Effector memory CD8-positive, alpha-beta T cell (primary cell): Measurements from ENCODE around the gene CGNL1.

Source experiments
- ATAC-seq: fragments of 150-1000 bp; cut with Tn5 transposase; replicated peaks from 2 replicates; pipeline ENCODE4 v1.10.0; 2021; ENCODE audit warnings: mild to moderate bottlenecking, moderate library complexity
- DNase-seq, 3 experiments: peaks; one replicate each; pipeline ENCODE4 v3.0.0; 2021
- H3K27ac Mint-ChIP-seq, 2 donors: one replicate each; pipeline ENCODE4 v1.8.0; 2022; ENCODE audit warnings: mild to moderate bottlenecking in 2 of 2, mixed read lengths in 2 of 2, moderate library complexity in 2 of 2
- H3K27me3 Mint-ChIP-seq, 2 donors: one replicate each; pipeline ENCODE4 v1.8.0; 2022; ENCODE audit warnings: mixed read lengths in 2 of 2
- H3K36me3 Mint-ChIP-seq: one replicate; pipeline ENCODE4 v1.8.0; 2022; ENCODE audit warnings: mild to moderate bottlenecking, moderate library complexity, mixed read lengths; ENCODE audit not compliant: insufficient read depth
- H3K4me1 Mint-ChIP-seq, 2 donors: one replicate each; pipeline ENCODE4 v1.8.0; 2022; ENCODE audit warnings: low read depth in 2 of 2, mixed read lengths in 2 of 2
- H3K4me3 Mint-ChIP-seq, 2 donors: one replicate each; pipeline ENCODE4 v1.8.0; 2022; ENCODE audit warnings: mild to moderate bottlenecking in 2 of 2, mixed read lengths in 2 of 2, moderate library complexity in 2 of 2
- H3K9me3 Mint-ChIP-seq, 2 donors: one replicate each; pipeline ENCODE4 v1.8.0; 2022; ENCODE audit warnings: mixed read lengths in 2 of 2

CGNL1 gene

DNA sequence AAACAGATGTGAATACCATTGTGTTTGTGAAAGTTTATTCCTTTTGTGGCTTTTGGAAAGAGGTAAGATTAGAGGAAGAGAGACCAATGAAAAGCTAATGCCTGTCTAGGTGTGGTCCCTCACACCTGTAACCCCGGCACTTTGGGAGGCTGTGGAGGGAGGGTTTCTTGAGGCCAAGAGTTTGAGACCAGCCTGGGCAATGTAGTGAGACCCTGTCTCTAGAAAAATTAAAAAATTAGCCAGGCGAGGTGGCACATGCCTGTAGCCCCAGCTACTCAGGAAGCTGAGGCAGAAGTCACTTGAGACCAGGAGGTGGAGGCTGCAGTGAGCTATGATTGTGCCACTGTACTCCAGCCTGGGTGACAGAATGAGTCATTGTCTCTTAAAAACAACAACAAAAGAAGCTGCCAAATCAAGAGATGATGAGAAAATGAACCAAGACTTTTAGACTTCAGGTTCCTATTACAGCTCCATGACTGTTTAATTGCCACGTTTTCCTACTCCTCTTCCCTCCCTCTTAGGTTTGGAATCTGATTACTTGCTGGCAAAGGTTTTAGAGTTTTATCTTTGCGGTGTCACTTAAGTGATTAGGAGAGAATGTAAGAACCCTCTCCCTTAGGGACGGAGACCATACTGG lies 68.7 kb downstream of the CGNL1 start:
- Mint-ChIP-seq H3K27me3 (peaks cover 24 to 55% of the 10 kb centered on the region in 2 donors), H3K36me3 (no peaks in the 10 kb centered on the region), H3K4me1 (no peaks in the 10 kb centered on the region), H3K9me3 (no peaks in the 10 kb centered on the region), H3K4me3 (no peak overlapping the region), H3K27ac (no peak overlapping the region)
- ATAC-seq (no peak), DNase-seq (no peak)

DNA sequence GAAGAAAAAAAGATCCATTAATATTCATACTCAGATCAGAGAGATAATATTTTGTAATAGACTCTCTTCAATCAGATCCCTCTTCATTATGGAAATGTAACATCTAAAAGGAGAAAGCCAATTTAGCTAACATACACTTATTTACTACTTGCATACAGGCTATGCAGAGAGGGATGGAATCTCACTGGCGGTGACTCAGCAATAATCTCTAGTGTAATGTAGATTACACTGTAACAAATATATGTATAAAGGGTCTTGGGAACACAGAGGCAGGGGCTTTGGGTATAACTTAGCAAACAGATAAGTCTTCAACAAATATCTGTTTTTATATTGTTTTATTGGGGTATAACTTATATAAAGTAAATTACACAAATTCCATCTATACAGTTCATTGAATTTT lies 69.6 kb downstream of the CGNL1 start:
- ATAC-seq = no peak
- no peaks in the 10 kb centered on the region for H3K9me3 Mint-ChIP-seq
- H3K4me3 Mint-ChIP-seq = no peak overlapping the region
- H3K4me1 Mint-ChIP-seq = no peaks in the 10 kb centered on the region
- H3K27me3 Mint-ChIP-seq = peaks cover 24 to 57% of the 10 kb centered on the region in 2 donors
- no peak for DNase-seq
- H3K36me3 Mint-ChIP-seq = no peaks in the 10 kb centered on the region
- H3K27ac Mint-ChIP-seq = no peak overlapping the region

DNA sequence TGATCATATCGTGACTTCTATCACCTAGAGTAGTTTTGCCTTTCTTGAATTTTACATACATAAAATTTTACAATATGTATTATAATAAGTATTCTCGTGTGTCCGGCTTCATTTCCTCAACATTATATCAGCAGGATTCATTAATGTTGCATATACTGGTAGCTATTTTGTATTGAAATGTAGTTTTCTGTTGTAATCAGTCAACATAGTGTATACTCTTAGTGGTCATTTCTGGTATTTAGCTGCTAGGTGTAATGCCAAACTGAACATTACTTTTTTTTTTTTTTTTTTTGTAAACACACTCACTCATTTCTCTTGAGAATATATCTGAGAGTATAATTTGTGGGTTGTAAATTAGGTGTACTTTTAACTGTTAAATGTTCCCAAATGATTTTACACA lies 70.1 kb downstream of the CGNL1 start:
- Mint-ChIP-seq H3K27me3 (peaks cover 24 to 57% of the 10 kb centered on the region in 2 donors), H3K36me3 (no peaks in the 10 kb centered on the region), H3K9me3 (no peaks in the 10 kb centered on the region), H3K4me1 (no peaks in the 10 kb centered on the region), H3K27ac (no peak overlapping the region), H3K4me3 (no peak overlapping the region)
- DNase-seq (no peak), ATAC-seq (no peak)

DNA sequence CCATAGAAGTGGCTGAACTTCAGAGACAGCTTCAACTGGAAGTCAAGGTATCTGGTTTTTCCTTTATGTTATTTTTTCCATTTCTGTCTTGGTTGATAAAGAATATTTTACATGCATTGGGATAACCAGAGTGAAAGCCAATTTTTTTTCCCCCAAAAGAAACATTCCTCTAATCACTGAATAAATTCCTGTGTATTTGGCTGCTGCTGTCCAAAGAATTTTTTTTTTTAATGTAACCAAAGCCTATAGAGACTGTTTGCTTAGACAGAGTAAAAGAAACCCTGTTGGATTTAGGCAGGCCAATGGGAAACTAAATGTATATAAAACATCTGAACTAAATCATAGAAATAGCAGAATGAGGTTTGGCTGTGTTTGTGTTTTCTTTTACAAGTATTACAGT lies 75.2 kb downstream of the CGNL1 start:
- no peak overlapping the region for H3K4me3 Mint-ChIP-seq
- peaks cover 40 to 61% of the 10 kb centered on the region in 2 donors for H3K27me3 Mint-ChIP-seq
- H3K4me1 Mint-ChIP-seq = no peaks in the 10 kb centered on the region
- H3K9me3 Mint-ChIP-seq = no peaks in the 10 kb centered on the region
- no peak for DNase-seq
- no peak overlapping the region for H3K27ac Mint-ChIP-seq
- ATAC-seq = no peak
- no peaks in the 10 kb centered on the region for H3K36me3 Mint-ChIP-seq

DNA sequence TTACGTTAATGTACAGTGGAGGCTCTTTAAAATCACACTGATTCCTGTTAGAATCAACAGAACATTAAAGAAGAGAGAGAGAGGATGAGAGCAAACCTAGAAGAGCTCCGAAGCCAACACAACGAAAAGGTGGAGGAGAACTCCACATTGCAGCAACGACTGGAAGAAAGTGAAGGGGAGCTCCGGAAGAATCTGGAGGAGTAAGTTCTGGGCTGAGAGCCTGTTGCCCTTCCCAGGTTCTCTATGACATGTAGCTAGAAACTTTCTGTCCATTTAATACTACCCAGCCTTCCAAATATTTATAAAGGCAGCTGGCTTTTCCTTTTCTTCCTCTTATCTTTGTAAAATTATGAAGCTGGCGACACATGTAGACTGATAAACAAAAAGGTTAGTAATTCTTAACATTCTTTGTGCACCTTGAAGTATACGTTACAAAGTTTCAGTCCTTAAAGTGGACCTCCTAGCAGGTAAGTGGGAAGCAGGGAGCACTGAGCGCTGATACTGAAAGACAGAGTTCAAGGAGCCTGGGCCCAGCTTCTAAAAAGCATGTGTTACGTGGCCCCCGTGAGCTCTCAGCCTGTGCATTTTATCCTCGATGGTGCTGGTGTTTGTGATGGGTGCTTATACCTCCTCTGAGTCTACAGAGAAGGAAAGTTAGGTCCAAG lies 75.9 kb downstream of the CGNL1 start:
- Mint-ChIP-seq H3K4me3 (no peak overlapping the region), H3K36me3 (no peaks in the 10 kb centered on the region), H3K27ac (no peak overlapping the region), H3K9me3 (no peaks in the 10 kb centered on the region), H3K27me3 (peaks cover 34 to 60% of the 10 kb centered on the region in 2 donors), H3K4me1 (no peaks in the 10 kb centered on the region)
- no peak for DNase-seq
- no peak for ATAC-seq

DNA sequence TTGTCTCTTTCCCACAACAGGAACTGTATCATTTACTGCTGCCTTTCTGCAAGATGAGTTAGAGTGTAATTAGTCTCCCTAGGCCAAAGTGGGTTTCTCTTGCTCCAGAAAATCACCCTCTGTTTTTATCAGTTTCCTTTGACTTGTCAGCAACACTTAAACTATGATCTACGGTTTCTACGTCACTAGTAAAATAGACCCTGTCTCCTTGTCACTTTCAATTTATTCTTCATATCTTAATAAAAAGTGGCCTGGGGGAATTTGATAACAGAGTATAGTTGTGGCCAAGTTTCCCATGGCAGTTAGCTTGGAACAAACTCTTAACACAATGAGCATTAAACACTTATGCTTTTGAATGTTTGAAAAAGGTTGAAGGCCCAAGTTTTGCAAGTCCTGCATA lies 79.6 kb downstream of the CGNL1 start:
- H3K27me3 Mint-ChIP-seq = peaks cover 17 to 32% of the 10 kb centered on the region in 2 donors
- no peaks in the 10 kb centered on the region for H3K9me3 Mint-ChIP-seq
- H3K36me3 Mint-ChIP-seq = no peaks in the 10 kb centered on the region
- H3K4me3 Mint-ChIP-seq = no peak overlapping the region
- ATAC-seq (no peak), DNase-seq (no peak)
- no peak overlapping the region for H3K27ac Mint-ChIP-seq
- H3K4me1 Mint-ChIP-seq = no peaks in the 10 kb centered on the region

DNA sequence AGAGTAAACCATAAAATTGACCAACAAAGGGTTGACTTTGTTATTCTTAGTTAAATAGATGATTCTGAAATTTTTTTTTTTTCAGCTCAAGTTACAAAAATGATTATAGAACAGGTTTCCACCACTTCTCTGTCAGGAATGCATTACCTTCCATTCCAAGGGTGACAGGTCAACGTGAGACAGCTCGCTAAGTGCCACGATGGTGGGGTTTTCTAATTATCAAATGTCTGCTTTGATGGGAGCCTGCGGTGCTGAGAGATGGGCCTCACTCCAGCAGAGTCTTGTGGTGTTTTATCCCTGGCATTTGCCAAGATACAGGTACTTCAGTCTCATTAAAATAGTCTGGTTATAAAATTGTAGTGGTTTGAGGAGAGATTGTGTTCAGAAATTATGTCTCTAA lies 80.3 kb downstream of the CGNL1 start:
- Mint-ChIP-seq H3K36me3 (no peaks in the 10 kb centered on the region), H3K27me3 (peaks cover 17 to 30% of the 10 kb centered on the region in 2 donors), H3K4me1 (no peaks in the 10 kb centered on the region), H3K27ac (no peak overlapping the region), H3K9me3 (no peaks in the 10 kb centered on the region), H3K4me3 (no peak overlapping the region)
- ATAC-seq = no peak
- DNase-seq = no peak

DNA sequence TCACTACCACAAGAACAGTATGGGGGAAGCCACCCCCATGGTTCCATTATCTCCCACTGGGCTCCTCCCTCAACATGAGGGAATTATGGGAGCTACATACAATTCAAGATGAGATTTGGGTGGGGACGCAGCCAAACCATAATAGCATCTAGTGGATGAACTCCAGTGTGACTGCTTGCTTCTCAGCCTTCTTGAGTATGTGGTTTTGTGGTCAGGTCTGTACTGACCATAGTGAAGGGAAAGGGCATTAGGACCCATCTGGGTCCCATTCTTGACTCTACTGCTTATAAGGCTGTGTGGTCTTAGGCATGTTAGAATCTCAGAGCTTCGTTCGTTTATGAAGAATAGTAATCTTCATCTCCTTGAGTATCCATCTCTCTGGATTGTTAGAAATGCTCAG lies 81.4 kb downstream of the CGNL1 start:
- Mint-ChIP-seq H3K27me3 (peaks cover 7 to 19% of the 10 kb centered on the region in 2 donors), H3K9me3 (no peaks in the 10 kb centered on the region), H3K4me3 (no peak overlapping the region), H3K36me3 (no peaks in the 10 kb centered on the region), H3K4me1 (no peaks in the 10 kb centered on the region), H3K27ac (no peak overlapping the region)
- no peak for DNase-seq
- no peak for ATAC-seq

DNA sequence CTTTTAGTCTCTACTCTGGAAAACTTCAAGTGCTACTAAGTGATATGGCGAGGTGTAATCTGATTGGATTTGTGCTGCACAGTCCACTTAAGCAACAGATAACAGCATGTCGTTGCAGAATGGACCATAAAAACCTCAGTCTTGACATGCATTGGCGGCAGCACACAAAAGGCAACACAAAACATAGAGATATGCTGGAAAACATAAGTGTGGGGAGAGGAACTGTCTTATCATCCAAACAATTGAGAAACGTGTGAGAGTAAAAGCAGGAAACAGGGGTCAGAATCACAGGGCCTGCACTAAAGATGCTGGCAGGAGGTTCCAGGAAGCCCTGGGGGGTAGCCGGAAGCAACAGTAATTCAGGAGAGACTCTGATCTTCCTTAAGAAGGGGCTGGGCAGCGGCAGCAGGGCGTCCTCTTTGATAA lies 82.1 kb downstream of the CGNL1 start:
- Mint-ChIP-seq H3K27me3 (peaks cover 5 to 14% of the 10 kb centered on the region in 2 donors), H3K9me3 (no peaks in the 10 kb centered on the region), H3K36me3 (no peaks in the 10 kb centered on the region), H3K27ac (no peak overlapping the region), H3K4me3 (no peak overlapping the region), H3K4me1 (no peaks in the 10 kb centered on the region)
- no peak for ATAC-seq
- no peak for DNase-seq

DNA sequence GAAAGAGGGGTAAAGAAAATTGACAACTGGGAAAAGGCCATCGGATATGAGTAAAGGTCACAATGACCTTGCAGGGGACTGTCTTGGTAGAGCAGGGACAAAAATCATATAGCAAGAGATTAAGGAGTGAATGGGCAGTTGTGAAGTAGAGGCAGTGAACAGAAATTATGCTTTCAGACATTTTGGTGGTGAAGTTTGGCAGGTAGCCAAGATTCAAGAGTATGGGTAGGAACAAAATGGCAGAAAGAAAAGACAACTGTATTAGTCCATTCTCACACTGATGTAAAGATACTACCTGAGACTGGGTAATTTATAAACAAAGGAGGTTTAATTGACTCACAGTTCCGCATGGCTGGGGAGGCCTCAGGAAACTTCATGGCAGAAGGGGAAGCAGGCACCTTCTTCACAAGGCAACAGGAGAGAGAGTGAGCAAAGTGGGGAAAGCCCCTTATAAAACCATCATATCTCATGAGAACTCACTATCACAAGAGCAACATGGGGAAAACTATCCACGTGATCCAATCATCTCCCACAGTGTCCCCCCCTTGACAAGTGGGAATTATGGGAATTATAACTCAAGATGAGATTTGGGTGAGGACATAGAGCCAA lies 84.0 kb downstream of the CGNL1 start:
- H3K4me1 Mint-ChIP-seq = no peaks in the 10 kb centered on the region
- H3K27me3 Mint-ChIP-seq = no peaks in the 10 kb centered on the region
- DNase-seq = no peak

DNA sequence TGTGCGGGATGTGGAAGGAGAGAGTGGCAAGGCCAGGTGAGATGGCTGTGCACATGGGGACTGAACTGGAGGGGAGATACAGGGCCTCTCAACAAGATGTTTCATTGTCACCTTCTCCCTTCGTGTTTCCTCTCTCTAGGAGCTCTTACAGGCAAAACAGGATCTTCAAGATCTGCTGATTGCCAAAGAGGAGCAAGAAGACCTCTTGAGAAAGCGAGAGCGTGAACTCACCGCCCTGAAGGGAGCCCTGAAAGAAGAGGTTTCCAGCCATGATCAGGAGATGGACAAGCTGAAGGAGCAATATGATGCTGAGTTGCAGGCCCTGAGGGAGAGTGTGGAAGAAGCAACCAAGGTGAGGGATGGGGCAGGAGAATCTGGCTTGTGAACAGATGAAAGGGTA lies 85.2 kb downstream of the CGNL1 start:
- no peak overlapping the region for H3K4me3 Mint-ChIP-seq
- no peaks in the 10 kb centered on the region for H3K9me3 Mint-ChIP-seq
- no peaks in the 10 kb centered on the region for H3K4me1 Mint-ChIP-seq
- ATAC-seq (no peak), DNase-seq (no peak)
- peaks cover 5% of the 10 kb centered on the region in 2 donors for H3K27me3 Mint-ChIP-seq
- no peaks in the 10 kb centered on the region for H3K36me3 Mint-ChIP-seq
- no peak overlapping the region for H3K27ac Mint-ChIP-seq

More for the DNA sequence above, 84.0 kb downstream of the CGNL1 start:
- no peaks in the 10 kb centered on the region for H3K36me3 Mint-ChIP-seq
- no peaks in the 10 kb centered on the region for H3K9me3 Mint-ChIP-seq
- no peak overlapping the region for H3K4me3 Mint-ChIP-seq
- no peak for ATAC-seq
- H3K27ac Mint-ChIP-seq = no peak overlapping the region

DNA sequence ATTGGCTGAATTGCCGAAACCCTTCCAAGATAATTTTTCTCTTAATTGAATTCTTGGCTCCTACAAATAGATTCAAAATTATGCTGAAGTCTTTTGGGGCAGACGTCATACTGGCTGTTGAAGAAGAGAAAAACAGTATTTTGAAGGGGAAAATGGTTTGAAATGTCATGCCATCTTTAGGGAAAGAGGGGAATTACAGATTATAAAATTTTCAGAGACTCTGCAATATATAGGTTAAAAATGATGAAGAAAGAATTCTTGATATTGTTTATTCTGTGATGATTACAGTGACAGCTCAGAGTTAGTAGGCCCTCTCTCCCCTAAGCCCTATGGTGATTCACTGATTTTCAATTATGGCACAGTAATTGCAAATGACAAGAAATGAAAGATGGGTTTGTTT lies 86.1 kb downstream of the CGNL1 start:
- ATAC-seq (no peak), DNase-seq (no peak)

DNA sequence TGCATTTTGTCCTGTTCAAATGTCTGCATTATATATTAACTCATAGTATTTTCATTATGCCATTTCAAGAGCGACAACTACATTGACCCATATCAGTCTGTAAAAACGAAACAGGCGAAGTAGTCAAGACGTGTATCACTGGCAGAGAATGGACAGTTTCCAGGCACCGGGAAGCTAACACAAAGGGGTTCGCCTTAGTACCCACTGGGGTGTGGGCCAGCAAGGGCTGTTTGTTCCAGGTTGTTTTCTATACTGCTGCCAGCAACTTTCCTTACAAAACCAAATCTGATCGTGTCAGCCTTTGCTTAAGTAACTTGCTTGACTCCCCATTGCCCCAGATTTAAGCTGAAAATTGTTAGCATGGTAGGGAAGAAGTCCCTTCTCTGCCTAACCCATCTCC lies 87.1 kb downstream of the CGNL1 start:
- DNase-seq (no peak), ATAC-seq (no peak)
- Mint-ChIP-seq H3K27ac (no peak overlapping the region), H3K4me3 (no peak overlapping the region), H3K36me3 (no peaks in the 10 kb centered on the region), H3K9me3 (no peaks in the 10 kb centered on the region), H3K4me1 (no peaks in the 10 kb centered on the region), H3K27me3 (peaks cover 18 to 19% of the 10 kb centered on the region in 2 donors)

More for the DNA sequence above, 86.1 kb downstream of the CGNL1 start:
- Mint-ChIP-seq H3K9me3 (no peaks in the 10 kb centered on the region), H3K4me1 (no peaks in the 10 kb centered on the region), H3K27ac (no peak overlapping the region), H3K4me3 (no peak overlapping the region), H3K36me3 (no peaks in the 10 kb centered on the region), H3K27me3 (peaks cover 13 to 14% of the 10 kb centered on the region in 2 donors)

DNA sequence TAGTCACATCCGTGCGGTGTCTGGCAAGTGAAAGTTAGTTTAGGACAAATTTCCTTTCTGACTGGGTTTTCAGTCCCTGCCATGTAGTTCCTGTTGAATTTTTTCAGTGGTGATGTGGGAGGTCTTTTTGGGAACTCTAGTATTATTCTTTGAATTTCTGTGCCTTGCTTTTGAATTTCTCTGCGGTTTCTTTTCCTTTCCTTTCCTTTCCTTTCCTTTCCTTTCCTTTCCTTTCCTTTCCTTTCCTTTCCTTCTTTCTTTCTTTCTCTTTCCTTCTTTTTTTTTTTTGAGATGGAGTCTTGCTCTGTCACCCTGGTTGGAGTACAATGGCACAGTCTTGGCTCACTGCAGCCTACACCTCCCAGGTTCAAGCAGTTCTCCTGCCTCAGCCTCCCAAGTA lies 88.2 kb downstream of the CGNL1 start:
- Mint-ChIP-seq H3K4me3 (no peak overlapping the region), H3K27ac (no peak overlapping the region), H3K36me3 (no peaks in the 10 kb centered on the region), H3K4me1 (no peaks in the 10 kb centered on the region), H3K27me3 (peaks cover 28 to 30% of the 10 kb centered on the region in 2 donors), H3K9me3 (no peaks in the 10 kb centered on the region)
- no peak for DNase-seq
- ATAC-seq = no peak
